Glomerular endothelial cell (primary cell): ENCODE results near the gene NCOR2. TPM values are rescaled to one million over a fixed set of nuclear protein-coding genes. Genes with fewer than 3 reads are reported as not detected.

ENCODE experiments used
- DNase-seq: peaks from one replicate; pipeline ENCODE4 v3.0.0-alpha.2; 2011; ENCODE audit warnings: low read depth, low spot score; ENCODE audit errors: extremely low read depth
- total RNA-seq: library from RNA; depleted of rRNA; stranded (reverse); fragments of >200 nt; gene quantifications from 2 replicates; pipeline ENCODE4 v1.2.3, GENCODE V29; 2015

The NCOR2 gene
- total RNA-seq, 1 donor from 2014 or later = 295 TPM

GRCh38 chr12:124578445-124578844, 11.0 kb upstream of the NCOR2 start:
- no peak for DNase-seq

GRCh38 chr12:124577986-124578385, 10.6 kb upstream of the NCOR2 start:
- no peak for DNase-seq

- no peak for DNase-seq
These were observed 10.0 kb upstream of the NCOR2 start for GRCh38 chr12:124577374-124577773.

GRCh38 chr12:124576061-124576650, 8.7 kb upstream of the NCOR2 start:
- no peak for DNase-seq

- DNase-seq = no peak
These were observed 6.7 kb upstream of the NCOR2 start for GRCh38 chr12:124573839-124574786.

- no peak for DNase-seq
These were observed 4.1 kb upstream of the NCOR2 start for GRCh38 chr12:124571556-124571955.

GRCh38 chr12:124570810-124571209, 3.4 kb upstream of the NCOR2 start:
- DNase-seq = no peak

- DNase-seq = no peak
These were observed 2.1 kb upstream of the NCOR2 start for GRCh38 chr12:124569375-124570148.

GRCh38 chr12:124568431-124569374, 1.3 kb upstream of the NCOR2 start:
- DNase-seq = no peak

- DNase-seq = no peak
These were observed 411 bp upstream of the NCOR2 start for GRCh38 chr12:124567673-124568373.

- no peak for DNase-seq
These were observed 1.0 kb downstream of the NCOR2 start for GRCh38 chr12:124566161-124566996.

GRCh38 chr12:124565656-124566160, 1.7 kb downstream of the NCOR2 start:
- DNase-seq = no peak

GRCh38 chr12:124564971-124565491, 2.4 kb downstream of the NCOR2 start:
- DNase-seq = no peak

- no peak for DNase-seq
These were observed 3.0 kb downstream of the NCOR2 start for GRCh38 chr12:124564232-124564958.

GRCh38 chr12:124563809-124564208, 3.6 kb downstream of the NCOR2 start:
- DNase-seq = no peak

- DNase-seq = no peak
These were observed 4.0 kb downstream of the NCOR2 start for GRCh38 chr12:124563401-124563800.

GRCh38 chr12:124562796-124563181, 4.6 kb downstream of the NCOR2 start:
- DNase-seq = no peak
